ENCODE measurements around the gene PRKAR2B. TPM values are rescaled to one million over a fixed set of nuclear protein-coding genes. Genes with fewer than 3 reads are reported as not detected.

PRKAR2B gene
- polyA plus RNA-seq, 2 donors = 2.9 to 6.5 TPM

DNA sequence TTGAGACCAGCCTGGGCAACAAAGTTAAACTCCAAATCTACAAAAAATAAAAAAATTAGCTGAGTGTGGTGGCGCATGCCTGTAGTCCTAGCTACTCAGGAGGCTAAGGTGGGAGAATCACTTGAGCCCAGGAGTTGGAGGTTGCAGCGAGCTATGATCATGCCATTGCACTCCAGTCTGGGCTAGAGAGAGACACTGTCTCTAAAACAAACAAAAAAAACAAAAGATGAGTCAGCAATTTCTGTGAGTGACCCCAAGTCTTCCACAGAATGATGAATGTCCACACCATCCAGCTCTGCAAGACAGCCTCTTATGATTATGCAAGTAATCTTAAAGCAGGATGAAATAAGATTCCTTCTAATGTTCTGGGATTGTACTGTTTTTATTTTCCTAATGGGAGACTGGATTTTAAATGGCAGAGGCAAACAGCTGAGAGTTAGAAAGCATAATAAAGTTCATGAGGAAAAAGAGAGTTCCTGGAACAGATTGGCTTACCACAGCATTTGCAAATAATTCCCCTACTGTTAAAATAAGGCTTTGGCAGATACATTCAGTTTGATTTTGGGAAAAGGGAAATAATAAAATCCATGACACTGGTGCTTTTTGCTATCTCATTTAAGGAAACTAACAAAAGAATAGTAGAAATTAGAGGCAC, 18.9 kb upstream of the PRKAR2B start:
- Histone ChIP-seq H3K4me1 (ENCODE audit: control insufficient read depth in 2 of 2, insufficient read depth in 2 of 2, low read length in 1 of 2) (no peaks in the 10 kb centered on the region), H3K9me3 (ENCODE audit: control insufficient read depth in 2 of 2, insufficient read depth in 1 of 2, low read depth in 1 of 2, low read length in 1 of 2) (peaks cover 0 to 2% of the 10 kb centered on the region in 2 donors), H3K4me3 (ENCODE audit: low read depth in 1 of 2, low read length in 2 of 2) (no peak overlapping the region), H3K27me3 (ENCODE audit: control insufficient read depth in 1 of 2, insufficient read depth in 2 of 2, low read length in 2 of 2) (no peaks in the 10 kb centered on the region), H3K36me3 (ENCODE audit: control insufficient read depth in 2 of 2, insufficient read depth in 2 of 2, low read length in 1 of 2) (no peaks in the 10 kb centered on the region), H3K27ac (ENCODE audit: low read depth in 2 of 2, low read length in 1 of 2) (no peak overlapping the region)
- WGBS, 2 donors = 87 to 90% methylated on average over 2 of the region's 2 CpGs

DNA sequence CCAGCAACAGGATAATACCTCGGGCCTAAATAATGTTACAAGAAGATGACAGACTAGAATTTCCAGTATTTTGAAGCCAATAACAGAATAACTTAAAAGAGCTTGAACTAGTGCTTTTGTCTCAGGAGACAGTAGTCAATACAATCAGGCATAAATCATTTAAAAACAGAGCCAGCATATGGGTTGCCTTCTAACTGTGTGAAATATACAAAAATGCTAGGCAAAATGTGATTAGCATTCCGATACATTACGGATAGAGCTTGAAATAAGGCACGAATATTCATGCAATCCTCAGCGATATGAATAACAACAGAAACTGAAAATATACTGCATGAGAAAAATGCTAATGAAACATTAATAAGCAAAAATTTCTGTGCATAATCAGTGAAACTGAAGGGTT, 18.3 kb upstream of the PRKAR2B start:
- H3K4me1 ChIP-seq (ENCODE audit: control insufficient read depth in 2 of 2, insufficient read depth in 2 of 2, low read length in 1 of 2) = no peaks in the 10 kb centered on the region
- no peaks in the 10 kb centered on the region for H3K27me3 ChIP-seq (ENCODE audit: control insufficient read depth in 1 of 2, insufficient read depth in 2 of 2, low read length in 2 of 2)
- 81 to 85% methylated on average over 5 of the region's 5 CpGs for WGBS, 2 donors
- H3K36me3 ChIP-seq (ENCODE audit: control insufficient read depth in 2 of 2, insufficient read depth in 2 of 2, low read length in 1 of 2) = no peaks in the 10 kb centered on the region
- no peak overlapping the region for H3K4me3 ChIP-seq (ENCODE audit: low read depth in 1 of 2, low read length in 2 of 2)
- H3K27ac ChIP-seq (ENCODE audit: low read depth in 2 of 2, low read length in 1 of 2) = no peak overlapping the region
- peaks cover 0 to 2% of the 10 kb centered on the region in 2 donors for H3K9me3 ChIP-seq (ENCODE audit: control insufficient read depth in 2 of 2, insufficient read depth in 1 of 2, low read depth in 1 of 2, low read length in 1 of 2)

DNA sequence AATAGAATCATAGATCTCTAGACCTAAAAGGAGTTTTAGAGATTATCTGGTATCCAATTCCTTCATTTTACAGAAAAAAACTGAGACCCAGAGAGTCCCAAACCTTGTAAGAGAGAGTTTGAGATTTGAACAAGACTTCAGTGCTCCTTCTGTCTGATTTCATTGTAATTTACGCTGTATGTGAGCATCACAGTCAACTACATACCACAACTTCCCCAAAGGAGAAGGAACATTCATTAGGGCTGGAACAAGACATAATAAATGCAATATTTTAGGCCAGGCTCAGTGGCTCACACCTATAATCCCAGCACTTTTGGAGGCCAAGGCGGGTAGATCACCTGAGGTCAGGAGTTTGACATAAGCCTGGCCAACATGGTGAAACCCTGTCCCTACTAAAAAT, 17.3 kb upstream of the PRKAR2B start:
- H3K36me3 ChIP-seq (ENCODE audit: control insufficient read depth in 2 of 2, insufficient read depth in 2 of 2, low read length in 1 of 2) = no peaks in the 10 kb centered on the region
- H3K4me1 ChIP-seq (ENCODE audit: control insufficient read depth in 2 of 2, insufficient read depth in 2 of 2, low read length in 1 of 2) = no peaks in the 10 kb centered on the region
- H3K9me3 ChIP-seq (ENCODE audit: control insufficient read depth in 2 of 2, insufficient read depth in 1 of 2, low read depth in 1 of 2, low read length in 1 of 2) = peaks cover 0 to 2% of the 10 kb centered on the region in 2 donors
- no peaks in the 10 kb centered on the region for H3K27me3 ChIP-seq (ENCODE audit: control insufficient read depth in 1 of 2, insufficient read depth in 2 of 2, low read length in 2 of 2)
- no peak overlapping the region for H3K27ac ChIP-seq (ENCODE audit: low read depth in 2 of 2, low read length in 1 of 2)
- no peak overlapping the region for H3K4me3 ChIP-seq (ENCODE audit: low read depth in 1 of 2, low read length in 2 of 2)
- 90 to 92% methylated on average over 2 of the region's 2 CpGs for WGBS, 2 donors

DNA sequence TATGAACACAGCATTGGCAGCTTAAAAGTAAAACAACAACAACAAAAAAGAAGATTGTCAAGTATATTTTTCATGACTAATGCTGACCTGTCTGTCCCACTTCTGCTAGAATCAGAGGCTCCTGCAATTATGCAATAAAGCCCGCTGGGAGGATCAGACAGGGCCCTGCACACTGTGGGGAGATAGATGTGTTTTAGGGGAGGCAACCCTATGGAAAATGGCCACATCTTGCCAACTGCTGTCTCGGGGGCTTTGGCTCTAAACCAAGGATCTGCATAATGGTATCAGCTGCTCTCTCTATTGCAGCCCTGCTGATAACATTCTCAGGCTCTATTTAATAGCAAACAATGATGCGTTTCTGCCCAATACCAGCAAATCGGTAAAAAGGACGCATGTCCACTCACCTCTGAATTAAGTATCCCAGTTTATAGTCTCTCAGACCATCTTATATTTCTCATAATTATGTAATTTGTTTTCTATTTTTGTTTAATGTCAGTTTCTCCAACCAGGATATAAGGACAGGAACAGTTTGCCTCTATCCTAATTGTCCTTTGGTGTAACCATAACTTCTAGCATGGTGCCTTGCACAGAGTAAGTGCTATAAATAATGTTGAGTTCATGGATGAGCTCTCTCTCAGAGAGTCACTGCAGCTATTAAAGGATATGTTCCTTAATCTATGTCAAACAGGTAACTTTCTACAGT, 15.3 kb upstream of the PRKAR2B start:
- Histone ChIP-seq H3K27ac (ENCODE audit: low read depth in 2 of 2, low read length in 1 of 2) (no peak overlapping the region), H3K9me3 (ENCODE audit: control insufficient read depth in 2 of 2, insufficient read depth in 1 of 2, low read depth in 1 of 2, low read length in 1 of 2) (no peaks in the 10 kb centered on the region), H3K4me1 (ENCODE audit: control insufficient read depth in 2 of 2, insufficient read depth in 2 of 2, low read length in 1 of 2) (no peaks in the 10 kb centered on the region), H3K4me3 (ENCODE audit: low read depth in 1 of 2, low read length in 2 of 2) (no peak overlapping the region), H3K36me3 (ENCODE audit: control insufficient read depth in 2 of 2, insufficient read depth in 2 of 2, low read length in 1 of 2) (no peaks in the 10 kb centered on the region), H3K27me3 (ENCODE audit: control insufficient read depth in 1 of 2, insufficient read depth in 2 of 2, low read length in 2 of 2) (no peaks in the 10 kb centered on the region)
- 61 to 76% methylated on average over 5 of the region's 5 CpGs for WGBS, 2 donors

DNA sequence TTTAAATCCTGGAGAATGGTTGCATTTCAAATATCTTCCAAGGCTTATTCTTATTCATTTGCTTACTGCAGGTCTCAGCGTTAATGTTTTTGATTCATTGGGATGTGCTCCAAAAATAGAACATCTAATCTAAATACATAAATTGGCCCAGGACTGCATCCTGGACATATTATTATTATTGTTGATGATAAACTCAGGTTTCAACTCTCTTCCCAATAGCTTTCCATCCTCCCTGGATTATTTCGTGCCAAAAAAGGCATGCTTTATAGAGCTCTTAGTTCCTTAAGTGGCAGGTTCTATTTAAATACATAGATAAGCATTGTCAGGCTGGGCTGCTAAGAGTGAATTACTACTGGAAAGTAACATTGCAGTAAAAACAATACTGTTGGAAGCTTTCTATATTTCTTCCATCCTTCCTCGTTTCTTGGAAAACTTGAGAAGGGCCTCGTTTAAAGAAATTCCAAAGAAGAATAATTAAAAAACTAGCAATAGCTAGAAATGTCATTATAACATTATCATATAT, 14.7 kb upstream of the PRKAR2B start:
- H3K27me3 ChIP-seq (ENCODE audit: control insufficient read depth in 1 of 2, insufficient read depth in 2 of 2, low read length in 2 of 2) = no peaks in the 10 kb centered on the region
- whole genome bisulfite sequencing, 2 donors = 61 to 74% methylated on average over 4 of the region's 4 CpGs
- no peaks in the 10 kb centered on the region for H3K36me3 ChIP-seq (ENCODE audit: control insufficient read depth in 2 of 2, insufficient read depth in 2 of 2, low read length in 1 of 2)
- H3K4me1 ChIP-seq (ENCODE audit: control insufficient read depth in 2 of 2, insufficient read depth in 2 of 2, low read length in 1 of 2) = no peaks in the 10 kb centered on the region
- H3K9me3 ChIP-seq (ENCODE audit: control insufficient read depth in 2 of 2, insufficient read depth in 1 of 2, low read depth in 1 of 2, low read length in 1 of 2) = no peaks in the 10 kb centered on the region
- no peak overlapping the region for H3K4me3 ChIP-seq (ENCODE audit: low read depth in 1 of 2, low read length in 2 of 2)
- no peak overlapping the region for H3K27ac ChIP-seq (ENCODE audit: low read depth in 2 of 2, low read length in 1 of 2)

DNA sequence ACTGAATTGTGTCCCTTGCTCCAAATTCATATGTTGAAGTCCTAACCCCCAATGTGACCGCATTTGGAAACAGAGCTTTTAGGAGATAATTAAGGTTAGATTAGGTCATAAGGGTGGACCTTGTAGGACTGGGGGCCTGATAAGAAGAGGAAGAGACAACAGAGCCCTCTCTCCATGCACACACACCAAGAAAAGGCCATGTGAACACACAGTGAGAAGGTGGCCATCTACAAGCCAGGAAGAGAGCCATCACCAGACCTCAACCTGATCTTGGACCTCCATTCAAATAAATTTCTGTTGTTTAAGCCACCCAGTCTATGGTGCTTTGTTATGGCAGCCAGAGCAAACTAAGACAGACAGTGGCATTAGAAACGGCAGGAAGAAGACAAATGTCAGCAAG, 12.5 kb upstream of the PRKAR2B start:
- H3K27ac ChIP-seq (ENCODE audit: low read depth in 2 of 2, low read length in 1 of 2) = no peak overlapping the region
- no peaks in the 10 kb centered on the region for H3K4me1 ChIP-seq (ENCODE audit: control insufficient read depth in 2 of 2, insufficient read depth in 2 of 2, low read length in 1 of 2)
- H3K36me3 ChIP-seq (ENCODE audit: control insufficient read depth in 2 of 2, insufficient read depth in 2 of 2, low read length in 1 of 2) = no peaks in the 10 kb centered on the region
- H3K27me3 ChIP-seq (ENCODE audit: control insufficient read depth in 1 of 2, insufficient read depth in 2 of 2, low read length in 2 of 2) = no peaks in the 10 kb centered on the region
- no peak overlapping the region for H3K4me3 ChIP-seq (ENCODE audit: low read depth in 1 of 2, low read length in 2 of 2)
- no peaks in the 10 kb centered on the region for H3K9me3 ChIP-seq (ENCODE audit: control insufficient read depth in 2 of 2, insufficient read depth in 1 of 2, low read depth in 1 of 2, low read length in 1 of 2)
- WGBS, 2 donors = 91 to 100% methylated on average over 2 of the region's 2 CpGs

DNA sequence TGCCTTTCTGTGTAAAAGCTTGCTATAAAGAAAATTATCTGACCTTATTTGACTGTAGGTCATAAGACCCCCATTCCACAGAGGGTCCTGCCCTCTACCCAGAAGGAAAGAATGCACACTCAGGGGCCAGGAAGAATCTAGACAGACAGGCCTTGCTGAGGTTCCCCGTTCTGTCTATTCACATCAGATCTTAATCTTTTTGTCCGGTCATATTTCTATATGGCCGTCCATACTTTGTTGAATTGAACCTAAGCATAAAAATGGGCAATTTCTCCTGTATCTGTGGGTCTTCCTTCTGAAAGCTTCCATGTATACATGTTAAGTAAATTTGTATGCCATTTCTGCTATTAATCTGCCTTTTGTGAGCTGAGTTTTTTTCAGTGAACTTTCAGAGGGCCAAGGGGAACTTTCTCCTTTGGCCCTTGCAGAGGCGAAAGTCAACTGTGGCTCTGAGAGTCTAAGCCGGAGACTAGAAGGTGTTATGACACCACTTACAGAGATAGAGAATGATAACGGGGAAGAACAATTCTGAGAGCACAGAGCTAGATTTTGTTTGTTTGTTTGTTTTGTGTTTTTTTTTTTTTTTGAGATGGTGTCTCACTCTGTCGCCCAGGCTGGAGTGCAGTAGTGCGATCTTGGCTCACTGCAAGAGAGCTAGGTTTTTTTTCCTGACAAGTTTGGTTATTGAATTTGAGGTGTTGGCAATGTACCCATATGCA, 11.6 kb upstream of the PRKAR2B start:
- no peak overlapping the region for H3K4me3 ChIP-seq (ENCODE audit: low read depth in 1 of 2, low read length in 2 of 2)
- H3K27ac ChIP-seq (ENCODE audit: low read depth in 2 of 2, low read length in 1 of 2) = no peak overlapping the region
- H3K27me3 ChIP-seq (ENCODE audit: control insufficient read depth in 1 of 2, insufficient read depth in 2 of 2, low read length in 2 of 2) = no peaks in the 10 kb centered on the region
- H3K36me3 ChIP-seq (ENCODE audit: control insufficient read depth in 2 of 2, insufficient read depth in 2 of 2, low read length in 1 of 2) = no peaks in the 10 kb centered on the region
- H3K9me3 ChIP-seq (ENCODE audit: control insufficient read depth in 2 of 2, insufficient read depth in 1 of 2, low read depth in 1 of 2, low read length in 1 of 2) = no peaks in the 10 kb centered on the region
- no peaks in the 10 kb centered on the region for H3K4me1 ChIP-seq (ENCODE audit: control insufficient read depth in 2 of 2, insufficient read depth in 2 of 2, low read length in 1 of 2)
- WGBS, 2 donors = 89 to 95% methylated on average over 8 of the region's 8 CpGs

DNA sequence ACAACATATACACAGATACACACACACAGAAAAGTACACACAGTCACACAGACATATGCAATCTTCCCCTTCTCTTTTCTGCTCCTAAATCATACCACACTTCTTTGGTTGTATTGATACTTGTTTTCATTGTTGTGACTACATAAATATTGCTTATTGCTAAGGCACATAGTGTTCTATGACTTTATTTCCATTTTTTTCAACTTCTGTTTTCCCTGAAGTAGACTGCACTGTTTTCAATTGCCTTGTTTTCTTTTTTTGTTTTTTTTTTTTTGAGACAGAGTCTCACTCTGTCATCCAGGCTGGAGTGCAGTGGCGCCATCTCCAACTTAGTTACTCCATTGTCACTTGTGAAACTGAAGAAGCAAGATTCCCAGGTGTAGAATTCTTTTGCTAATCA, 10.0 kb upstream of the PRKAR2B start:
- Histone ChIP-seq H3K9me3 (ENCODE audit: control insufficient read depth in 2 of 2, insufficient read depth in 1 of 2, low read depth in 1 of 2, low read length in 1 of 2) (no peaks in the 10 kb centered on the region), H3K36me3 (ENCODE audit: control insufficient read depth in 2 of 2, insufficient read depth in 2 of 2, low read length in 1 of 2) (no peaks in the 10 kb centered on the region), H3K4me3 (ENCODE audit: low read depth in 1 of 2, low read length in 2 of 2) (no peak overlapping the region), H3K27me3 (ENCODE audit: control insufficient read depth in 1 of 2, insufficient read depth in 2 of 2, low read length in 2 of 2) (no peaks in the 10 kb centered on the region), H3K27ac (ENCODE audit: low read depth in 2 of 2, low read length in 1 of 2) (no peak overlapping the region), H3K4me1 (ENCODE audit: control insufficient read depth in 2 of 2, insufficient read depth in 2 of 2, low read length in 1 of 2) (no peaks in the 10 kb centered on the region)
- 82 to 91% methylated on average over 1 of the region's 1 CpG for WGBS, 2 donors

DNA sequence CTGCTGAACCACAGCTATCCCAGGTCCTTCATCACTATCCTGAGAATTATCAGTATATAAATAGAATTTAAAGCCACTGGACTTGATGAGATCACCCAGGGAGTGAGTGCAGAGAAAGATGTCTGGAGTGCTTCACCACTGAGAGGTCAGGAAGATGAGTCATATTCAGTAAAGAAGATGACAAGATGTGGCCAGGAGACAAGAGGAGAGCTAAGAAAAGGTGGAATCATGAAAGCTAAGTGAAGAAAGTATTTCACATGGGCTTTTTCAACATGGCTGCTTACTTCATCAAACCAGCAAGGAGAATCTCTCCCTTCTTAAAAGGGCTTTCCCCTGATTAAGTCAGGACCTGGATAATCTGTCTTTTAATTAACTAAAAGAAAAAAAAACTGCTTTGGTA, 9.1 kb upstream of the PRKAR2B start:
- Histone ChIP-seq H3K9me3 (ENCODE audit: control insufficient read depth in 2 of 2, insufficient read depth in 1 of 2, low read depth in 1 of 2, low read length in 1 of 2) (no peaks in the 10 kb centered on the region), H3K4me1 (ENCODE audit: control insufficient read depth in 2 of 2, insufficient read depth in 2 of 2, low read length in 1 of 2) (no peaks in the 10 kb centered on the region), H3K27ac (ENCODE audit: low read depth in 2 of 2, low read length in 1 of 2) (no peak overlapping the region), H3K4me3 (ENCODE audit: low read depth in 1 of 2, low read length in 2 of 2) (no peak overlapping the region), H3K36me3 (ENCODE audit: control insufficient read depth in 2 of 2, insufficient read depth in 2 of 2, low read length in 1 of 2) (no peaks in the 10 kb centered on the region), H3K27me3 (ENCODE audit: control insufficient read depth in 1 of 2, insufficient read depth in 2 of 2, low read length in 2 of 2) (no peaks in the 10 kb centered on the region)
